HG03354 (cell line): ENCODE data around the gene SCFD2.
"Not testable (repeated sequence)": the region's sequence is repeated elsewhere in the genome, so short reads cannot be mapped to it uniquely, and the experiment has no call there.

ENCODE experiments used
- ATAC-seq: cut with Tn5 transposase; IDR thresholded peaks from one replicate; pipeline ENCODE4 v1.9.1; 2021; ENCODE audit warnings: mild to moderate bottlenecking; ENCODE audit not compliant: unreplicated experiment, poor library complexity, severe bottlenecking

The SCFD2 gene

DNA sequence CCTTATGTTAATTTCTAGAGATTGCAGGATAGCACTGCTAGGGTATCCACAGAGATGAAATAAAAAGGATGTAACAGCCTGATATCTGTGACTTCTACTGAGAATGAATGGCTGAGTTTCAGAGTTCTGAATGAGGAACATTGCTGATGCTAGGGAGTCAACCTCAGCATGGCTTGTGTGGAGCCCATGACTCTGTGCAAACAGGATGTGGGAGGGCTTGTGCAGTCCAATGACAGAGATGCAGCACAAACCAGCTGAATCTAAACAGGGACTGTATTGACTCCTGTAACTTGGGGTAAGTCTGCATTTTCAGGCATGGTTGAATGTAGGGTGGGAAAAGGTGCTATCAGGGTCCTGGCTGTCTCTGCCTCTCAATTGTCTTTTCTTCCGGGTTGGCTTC is 509.1 kb downstream of the SCFD2 start:
- no peak for ATAC-seq

- no peak for ATAC-seq
Observed at GRCh38 chr4:52853351-52853750, 512.5 kb downstream of the SCFD2 start.

GRCh38 chr4:52852711-52853110 is 513.1 kb downstream of the SCFD2 start:
- no peak for ATAC-seq

- ATAC-seq = no peak
Observed at GRCh38 chr4:52852041-52852440, 513.8 kb downstream of the SCFD2 start.

DNA sequence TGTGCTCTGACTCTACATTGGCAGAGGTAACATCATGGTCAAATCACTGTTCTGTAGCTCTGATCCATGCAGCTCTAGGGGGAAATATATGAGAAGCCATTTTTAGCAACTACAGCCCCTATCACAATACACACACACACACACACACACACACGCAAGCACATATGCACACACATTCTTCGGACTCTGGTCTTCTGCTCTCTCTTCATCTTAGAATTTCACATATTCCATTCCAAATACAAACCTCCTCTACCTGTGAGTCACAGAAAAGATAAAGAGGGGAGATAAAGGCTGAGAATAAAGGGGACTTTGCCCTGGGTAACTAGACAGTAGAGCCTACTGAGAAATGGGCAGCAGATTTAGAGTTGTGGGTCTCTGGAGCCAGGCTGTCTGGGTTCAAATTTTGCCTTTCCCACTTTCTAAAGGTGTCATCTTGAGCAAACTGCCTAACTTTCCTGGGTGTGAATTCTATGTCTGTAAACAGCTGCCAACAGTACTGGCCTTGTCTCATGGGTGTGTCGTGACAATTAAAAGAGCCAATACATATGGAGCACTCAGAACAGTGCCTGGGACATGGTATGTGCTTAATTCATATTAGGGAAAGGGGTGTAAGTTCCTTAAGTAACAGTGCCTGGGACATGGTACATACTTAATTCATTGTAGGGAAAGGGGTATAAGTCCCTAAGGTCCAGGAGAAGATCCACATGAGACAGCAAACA is 515.3 kb downstream of the SCFD2 start:
- no peak for ATAC-seq

- no peak for ATAC-seq
Observed at GRCh38 chr4:52848254-52848653, 517.6 kb downstream of the SCFD2 start.

DNA sequence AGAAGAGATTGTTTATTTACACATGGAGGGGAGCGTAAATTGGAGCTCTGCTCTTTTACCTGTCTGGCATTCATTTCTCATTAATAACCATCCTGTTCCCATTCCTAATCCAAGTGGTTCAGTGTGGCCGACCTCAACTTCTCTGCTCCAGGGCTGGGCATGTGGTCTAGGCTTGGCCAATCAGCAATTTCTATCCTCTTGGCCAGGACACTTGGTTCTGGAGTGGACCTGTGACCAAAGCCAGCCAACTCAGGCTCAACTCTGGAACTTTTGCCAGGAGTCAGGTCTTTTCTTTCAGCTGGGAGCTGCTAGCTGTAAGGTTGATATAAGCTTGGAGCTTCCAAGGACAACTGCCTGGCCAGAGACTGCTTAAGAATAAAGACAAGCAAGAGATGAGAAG is 519.4 kb downstream of the SCFD2 start:
- ATAC-seq = no peak

DNA sequence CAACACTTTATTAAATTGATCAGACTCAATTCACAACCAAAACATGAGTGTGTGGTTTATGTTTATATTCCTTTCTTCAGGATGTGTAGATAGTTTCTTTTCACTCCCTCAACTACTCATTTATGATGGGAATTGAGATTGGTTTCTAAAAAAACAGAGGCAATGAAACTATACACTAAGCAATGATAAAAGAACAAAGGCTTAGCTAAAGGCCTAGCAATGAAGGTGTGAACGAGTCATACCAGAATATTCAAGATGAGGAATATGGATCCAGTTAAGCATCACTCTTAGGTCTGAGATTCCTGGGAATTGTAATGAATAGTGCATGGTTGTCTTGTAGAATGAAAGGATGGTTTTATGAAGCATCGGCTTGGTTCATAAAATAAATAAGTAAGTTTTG is 521.3 kb downstream of the SCFD2 start:
- no peak for ATAC-seq

GRCh38 chr4:52843958-52844357 is 521.9 kb downstream of the SCFD2 start:
- ATAC-seq = peak; percentile 56

GRCh38 chr4:52843351-52843750 is 522.5 kb downstream of the SCFD2 start:
- no peak for ATAC-seq

DNA sequence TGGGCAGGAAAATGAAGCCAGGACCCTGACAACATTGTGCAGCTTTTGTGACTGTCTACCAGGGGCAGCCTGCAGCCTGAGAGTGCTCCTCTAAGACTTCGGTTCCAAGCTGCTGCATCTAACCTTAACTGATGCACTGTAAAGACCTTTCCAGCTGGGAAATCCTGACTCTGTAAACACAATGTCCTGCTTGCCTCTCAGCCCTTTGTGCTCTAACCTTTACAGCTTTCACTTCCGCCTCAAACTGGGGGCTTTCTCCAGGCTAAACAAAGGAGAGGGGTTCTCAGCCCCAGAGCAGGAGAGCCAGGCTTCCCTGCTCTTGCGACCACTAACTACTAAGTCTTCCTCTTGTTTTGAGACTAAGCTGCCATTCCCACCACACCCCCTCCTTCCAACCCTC is 523.1 kb downstream of the SCFD2 start:
- ATAC-seq = no peak

DNA sequence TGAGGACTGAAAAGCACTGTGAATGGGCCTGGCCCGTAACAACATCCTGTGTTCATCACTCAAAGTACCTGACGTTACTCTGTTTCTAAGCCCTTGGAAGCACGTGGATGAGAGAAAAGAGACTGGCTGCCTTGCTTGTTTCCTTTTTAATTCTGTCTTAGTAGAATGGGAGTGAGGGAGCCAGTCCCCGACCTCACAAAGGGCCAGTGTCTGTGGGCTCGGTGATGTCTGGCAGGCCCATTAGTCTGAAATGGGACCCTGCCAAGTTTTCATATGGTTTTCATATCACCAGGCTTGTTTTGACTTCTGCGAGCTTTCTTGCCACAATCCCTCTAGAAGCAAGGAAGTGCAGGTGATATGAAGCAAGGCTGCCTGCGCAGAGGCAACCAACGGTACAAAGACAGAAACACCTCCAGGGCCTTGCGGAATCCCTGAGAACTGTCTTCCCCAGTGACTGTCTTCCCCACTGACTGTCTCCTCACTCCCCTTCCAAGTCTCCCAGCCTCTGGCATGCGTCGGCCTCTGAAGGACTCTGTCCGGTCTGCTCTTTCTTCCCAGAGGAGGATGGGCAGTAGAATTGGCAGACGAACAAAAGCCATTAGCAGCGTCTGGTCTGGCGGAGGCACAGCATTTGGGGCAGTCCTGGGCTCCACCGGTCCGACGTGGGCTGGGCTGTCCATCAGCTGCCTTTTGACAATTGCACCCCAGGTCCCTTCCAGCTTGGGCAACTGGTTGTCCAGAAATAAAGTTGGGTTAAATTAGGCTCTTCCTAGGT is 524.0 kb downstream of the SCFD2 start:
- no peak for ATAC-seq

DNA sequence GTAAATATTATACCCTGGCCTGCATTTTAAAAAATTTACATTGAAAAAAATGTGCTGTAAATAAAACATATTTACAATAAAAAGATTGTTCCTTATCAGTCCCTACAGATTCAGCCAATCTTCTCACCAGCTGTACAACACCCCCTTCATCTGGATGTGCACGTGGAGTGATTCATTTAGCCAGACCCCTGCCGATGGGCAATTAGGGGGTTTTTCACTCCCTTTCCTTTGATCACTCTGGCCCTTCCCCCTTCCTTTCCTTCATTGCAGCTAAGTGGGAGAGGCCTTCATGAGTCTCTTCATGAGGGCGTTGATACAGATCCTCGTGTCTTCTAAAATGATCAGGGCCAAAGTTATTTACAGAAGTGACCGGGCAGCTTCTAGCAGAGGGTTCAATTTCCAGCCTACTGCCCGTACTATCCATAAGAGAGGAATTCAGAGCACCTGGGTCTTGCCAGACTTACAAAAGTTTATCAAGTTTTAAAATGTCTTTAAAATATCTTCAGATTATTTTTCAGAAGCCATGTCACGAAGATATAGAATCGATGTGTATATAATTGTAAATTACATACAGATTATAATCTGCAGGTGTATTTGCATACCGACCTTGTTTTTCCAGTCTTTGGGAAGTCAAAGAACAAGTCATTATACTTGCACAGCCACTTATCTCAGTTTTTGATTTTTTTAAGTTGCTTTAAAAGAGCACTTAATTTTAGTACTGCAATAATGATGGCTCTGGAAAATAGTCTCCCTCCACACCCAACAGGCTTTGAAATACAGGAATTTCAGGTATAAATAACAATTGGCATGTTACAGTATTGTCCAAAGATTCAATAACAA is 525.1 kb downstream of the SCFD2 start:
- no peak for ATAC-seq

DNA sequence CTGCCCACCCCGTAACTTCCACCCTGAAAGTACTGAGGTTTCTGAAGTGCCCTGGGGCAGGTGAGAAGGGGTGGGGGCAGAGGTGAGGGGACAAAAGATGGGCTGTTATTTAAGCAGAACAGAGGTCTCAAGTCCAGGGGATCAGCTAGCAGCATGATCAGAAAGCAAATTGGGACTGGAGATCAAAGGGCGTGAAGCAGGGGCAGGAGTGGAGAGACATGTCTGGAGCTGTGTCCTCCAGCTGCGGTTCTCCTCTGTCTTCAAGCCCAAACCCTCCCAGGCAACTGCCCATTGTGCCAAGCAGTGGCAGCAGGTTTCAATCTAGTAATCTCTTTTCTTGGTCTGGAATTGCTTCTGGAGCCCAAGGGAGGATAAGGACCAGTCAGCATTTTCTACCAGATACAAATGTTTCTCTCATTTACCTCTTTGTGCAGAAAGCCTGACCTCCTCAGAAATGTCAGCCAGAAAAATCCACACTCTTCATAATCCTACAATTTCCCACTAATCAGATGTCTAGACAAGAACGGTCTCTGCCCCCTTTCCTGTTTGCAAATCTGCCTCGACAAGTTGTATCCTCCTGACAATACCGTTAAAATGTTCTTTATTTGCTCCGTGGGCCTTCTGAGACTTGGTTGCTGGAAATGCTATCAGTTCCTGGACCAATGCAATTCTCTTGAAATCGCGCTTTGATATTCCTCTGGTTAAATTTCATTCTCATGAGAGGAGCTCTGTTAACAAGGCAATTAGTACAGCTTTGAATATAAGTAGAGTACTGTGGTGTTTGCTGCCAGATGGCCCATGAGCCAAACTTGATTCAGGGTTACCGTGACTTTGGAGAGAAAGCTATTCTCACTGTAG is 526.9 kb downstream of the SCFD2 start:
- no peak for ATAC-seq

DNA sequence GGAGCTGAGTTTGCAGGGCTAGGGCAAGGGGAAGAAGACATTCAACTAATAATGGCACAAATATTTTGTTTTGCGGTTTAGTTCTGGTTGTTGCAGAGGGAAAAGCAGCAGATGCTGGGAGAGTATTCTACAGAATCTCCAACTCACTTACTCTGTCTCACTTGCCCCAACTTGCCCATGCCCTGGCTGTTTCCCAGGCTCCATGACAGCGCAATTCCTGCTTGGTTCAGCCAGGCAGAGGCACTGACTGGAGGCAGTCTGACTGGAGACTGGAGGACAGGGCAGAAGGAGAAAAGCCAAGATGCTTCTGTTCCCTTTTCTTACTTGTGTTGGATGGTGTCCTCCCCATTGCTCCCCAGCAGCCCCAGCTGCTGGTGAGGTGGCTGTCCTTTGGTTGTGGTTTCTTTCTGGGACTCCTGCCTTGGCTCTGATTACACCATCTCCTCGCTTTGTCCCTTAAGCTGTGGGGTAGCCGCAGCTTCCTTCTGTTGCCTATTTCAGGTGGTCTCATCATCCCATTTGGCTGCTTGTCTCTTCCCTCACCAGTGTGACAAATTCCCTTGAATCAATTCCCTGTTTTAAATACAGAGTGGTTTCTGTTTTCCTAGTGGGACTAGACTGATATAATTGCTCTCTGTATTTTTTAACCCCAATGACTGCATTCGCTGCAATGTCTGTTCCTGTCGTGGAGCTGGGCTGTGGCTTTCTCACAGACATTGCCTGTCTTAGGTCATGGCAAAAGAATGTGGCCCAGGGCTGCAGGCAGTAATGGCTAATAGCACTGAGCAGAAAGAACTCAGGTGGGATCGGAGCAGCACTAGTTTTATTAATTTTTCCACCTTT is 527.9 kb downstream of the SCFD2 start:
- no peak for ATAC-seq

- no peak for ATAC-seq
Observed at GRCh38 chr4:52836678-52837077, 529.2 kb downstream of the SCFD2 start.

DNA sequence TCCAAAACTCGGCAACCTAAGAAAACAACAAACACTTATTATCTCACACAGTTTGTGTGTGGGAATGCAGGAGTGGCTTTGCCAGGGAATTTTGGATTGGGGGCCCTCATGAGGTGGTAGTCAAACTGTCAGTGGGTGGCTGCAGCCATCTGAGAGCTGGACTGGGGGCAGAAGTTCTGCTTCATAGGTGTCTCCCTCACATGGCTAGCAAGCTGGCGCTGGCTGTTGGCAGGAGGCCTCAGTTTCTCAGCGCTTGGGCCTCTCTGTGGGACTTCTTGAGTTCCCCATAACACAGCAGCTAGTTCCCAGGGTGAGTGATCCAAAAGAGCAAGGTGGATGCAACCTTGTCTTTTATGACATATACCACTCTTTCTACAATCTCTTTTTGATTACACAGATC is 529.7 kb downstream of the SCFD2 start:
- no peak for ATAC-seq

DNA sequence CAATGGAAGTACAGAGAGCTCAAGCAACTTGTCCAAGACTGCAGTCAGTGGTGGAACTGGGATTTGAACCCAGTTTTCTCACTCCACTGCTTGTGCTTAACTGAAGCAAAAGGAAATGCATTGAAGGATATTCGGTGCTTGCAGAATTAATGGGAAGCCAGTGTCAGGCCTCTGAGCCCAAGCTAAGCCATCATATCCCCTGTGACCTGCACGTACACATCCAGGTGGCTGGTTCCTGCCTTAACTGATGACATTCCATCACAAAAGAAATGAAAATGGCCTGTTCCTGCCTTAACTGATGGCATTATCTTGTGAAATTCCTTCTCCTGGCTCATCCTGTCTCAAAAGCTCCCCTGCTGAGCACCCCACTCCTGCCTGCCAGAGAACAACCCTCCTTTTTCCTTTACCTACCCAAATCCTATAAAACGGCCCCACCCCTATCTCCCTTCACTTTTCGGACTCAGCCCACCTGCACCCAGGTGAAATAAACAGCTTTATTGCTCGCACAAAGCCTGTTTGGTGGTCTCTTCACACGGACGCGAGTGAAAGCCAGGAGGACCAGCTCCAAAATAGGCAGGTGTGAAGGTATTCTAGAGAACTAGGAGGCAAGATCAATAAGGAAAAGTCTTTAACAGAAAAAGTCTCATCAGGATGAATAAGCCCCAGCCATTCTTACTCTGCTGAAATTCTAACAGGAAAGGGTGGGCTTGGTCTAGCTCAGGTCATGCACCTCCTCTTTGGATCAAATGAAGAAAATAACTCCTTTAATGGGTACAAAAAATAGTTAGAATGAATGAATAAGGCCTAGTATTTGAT is 531.0 kb downstream of the SCFD2 start:
- not testable (repeated sequence) for ATAC-seq
